Amniotic stem cell (primary cell): ENCODE data around the gene RAB36.
"Not testable (repeated sequence)": the region's sequence is repeated elsewhere in the genome, so short reads cannot be mapped to it uniquely, and the experiment has no call there.

Experiments
- DNase-seq: peaks from one replicate; lab custom pipeline; 2025; lab: John Stamatoyannopoulos, UW

RAB36 gene

GRCh38 chr22:23121000-23121421, 24.3 kb upstream of the RAB36 start:
- no peak for DNase-seq

- DNase-seq = no peak
Measured at GRCh38 chr22:23121424-23121823, 23.9 kb upstream of the RAB36 start.

GRCh38 chr22:23122216-23122957, 22.9 kb upstream of the RAB36 start:
- DNase-seq = no peak

GRCh38 chr22:23122992-23123803, 22.1 kb upstream of the RAB36 start:
- DNase-seq = no peak

- DNase-seq = no peak
Measured at GRCh38 chr22:23123804-23124254, 21.4 kb upstream of the RAB36 start.

- no peak for DNase-seq
Measured at GRCh38 chr22:23124611-23125511, 20.4 kb upstream of the RAB36 start.

- DNase-seq = no peak
Measured at GRCh38 chr22:23125512-23126103, 19.7 kb upstream of the RAB36 start.

GRCh38 chr22:23126165-23127054, 18.9 kb upstream of the RAB36 start:
- DNase-seq = no peak

- DNase-seq = no peak
Measured at GRCh38 chr22:23127055-23127756, 18.1 kb upstream of the RAB36 start.

- DNase-seq = no peak
Measured at GRCh38 chr22:23127788-23128187, 17.5 kb upstream of the RAB36 start.

- peak; percentile 64 for DNase-seq
Measured at GRCh38 chr22:23128269-23129108, 16.8 kb upstream of the RAB36 start.

GRCh38 chr22:23129149-23129548, 16.1 kb upstream of the RAB36 start:
- no peak for DNase-seq

- no peak for DNase-seq
Measured at GRCh38 chr22:23130697-23131096, 14.6 kb upstream of the RAB36 start.

- no peak for DNase-seq
Measured at GRCh38 chr22:23131931-23132330, 13.3 kb upstream of the RAB36 start.

- no peak for DNase-seq
Measured at GRCh38 chr22:23132376-23133091, 12.7 kb upstream of the RAB36 start.

- DNase-seq = no peak
Measured at GRCh38 chr22:23133922-23134321, 11.4 kb upstream of the RAB36 start.

- DNase-seq = not testable (repeated sequence)
Measured at GRCh38 chr22:23136991-23137390, 8.3 kb upstream of the RAB36 start.

GRCh38 chr22:23137468-23137867, 7.8 kb upstream of the RAB36 start:
- DNase-seq = no peak
